ENCODE data around the gene CNTNAP2.

CNTNAP2 gene

DNA sequence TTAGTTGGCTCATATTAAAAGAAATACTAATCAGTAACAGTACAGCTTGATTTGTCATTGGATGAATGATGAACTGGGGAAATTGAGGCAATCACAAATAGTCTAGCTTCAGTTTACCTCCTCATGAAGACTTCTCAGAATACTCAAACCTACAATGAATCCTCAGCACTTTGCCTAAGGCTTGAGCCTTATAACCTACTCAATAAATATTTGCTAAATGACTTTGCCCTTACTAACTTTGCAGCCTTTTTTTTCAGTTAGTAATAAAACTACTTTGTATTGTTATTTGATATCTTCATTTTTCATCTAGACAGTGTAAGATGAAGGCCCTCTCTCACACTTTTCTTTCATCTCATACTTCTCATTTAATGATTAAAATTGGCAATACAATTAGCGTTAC is 1311.5 kb downstream of the CNTNAP2 start:
- DNase-seq, result no peak

DNA sequence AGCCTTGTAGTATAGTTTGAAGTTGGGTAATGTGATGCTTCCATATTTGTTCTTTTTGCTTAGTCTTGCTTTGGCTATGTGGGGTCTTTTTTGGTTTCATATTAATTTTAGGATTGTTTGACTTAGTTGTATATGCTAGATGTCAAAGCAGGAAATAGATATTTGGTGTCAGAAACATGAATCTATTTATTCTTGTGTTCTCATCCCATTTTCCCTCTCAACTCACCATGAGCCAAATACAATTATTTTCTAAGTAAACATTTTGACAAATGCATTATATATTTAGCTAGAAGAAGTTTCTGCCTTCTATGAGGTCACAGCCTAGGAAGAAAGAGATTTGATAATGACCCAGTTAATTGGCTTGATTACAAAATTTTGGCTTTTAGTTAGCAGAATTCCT is 1313.4 kb downstream of the CNTNAP2 start:
- DNase-seq, result no peak

DNA sequence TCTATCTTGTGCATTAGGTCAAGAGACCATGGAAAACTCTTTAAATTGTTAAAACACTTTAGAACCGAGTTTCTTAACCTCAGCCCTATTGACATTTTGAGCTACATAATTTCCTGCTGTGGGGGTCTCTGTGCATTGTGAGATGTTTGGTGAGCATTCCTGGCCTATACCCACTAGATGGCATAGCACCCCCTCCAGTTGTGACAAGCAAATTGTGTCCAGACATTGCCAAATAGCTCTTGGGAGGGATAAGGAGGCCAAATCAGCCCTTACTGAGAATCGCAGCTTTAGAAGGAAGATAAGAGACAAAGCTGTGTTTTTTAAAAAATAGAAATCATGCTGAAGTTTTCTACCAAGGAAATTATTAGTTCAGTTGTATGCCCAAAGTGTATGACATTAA is 1315.5 kb downstream of the CNTNAP2 start:
- DNase-seq, result no peak

DNA sequence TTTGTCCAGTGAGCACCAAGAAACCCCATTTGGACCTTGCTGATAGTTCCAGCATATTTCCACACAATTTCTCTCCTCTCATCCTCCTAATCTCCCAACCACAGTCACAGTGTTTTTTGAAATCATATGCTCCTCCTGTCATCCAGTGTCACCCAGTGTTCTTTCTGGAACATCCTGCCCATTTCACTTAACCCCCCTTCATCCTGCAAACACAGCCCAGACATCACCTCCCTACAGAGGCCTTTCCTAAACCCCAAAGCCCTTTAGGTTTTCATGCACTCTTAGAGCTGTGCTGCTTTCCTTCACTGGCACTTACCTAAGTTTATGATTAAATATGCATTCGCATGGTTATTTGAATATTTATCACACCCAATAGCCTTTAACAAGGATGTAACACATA is 1316.0 kb downstream of the CNTNAP2 start:
- DNase-seq, result no peak

DNA sequence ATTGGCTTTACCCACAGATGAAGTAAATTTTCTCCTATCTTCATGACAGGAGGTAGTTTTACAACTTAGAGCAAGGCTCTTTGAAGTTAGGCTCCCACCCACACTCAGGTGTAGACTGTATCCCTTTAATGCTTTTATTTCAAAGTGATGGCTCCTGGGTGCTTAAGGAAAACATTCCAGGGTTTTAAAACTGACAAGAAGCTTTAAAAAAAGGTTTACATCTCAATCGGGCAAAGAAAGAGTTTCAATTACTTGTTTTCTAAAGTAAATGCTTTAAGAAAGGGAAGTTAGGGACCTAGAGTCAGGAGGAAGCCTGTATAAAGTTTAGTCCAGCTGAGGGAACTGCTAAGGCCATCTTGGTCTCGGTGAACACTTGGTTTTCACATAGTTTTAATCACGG is 1320.1 kb downstream of the CNTNAP2 start:
- DNase-seq, result no peak

DNA sequence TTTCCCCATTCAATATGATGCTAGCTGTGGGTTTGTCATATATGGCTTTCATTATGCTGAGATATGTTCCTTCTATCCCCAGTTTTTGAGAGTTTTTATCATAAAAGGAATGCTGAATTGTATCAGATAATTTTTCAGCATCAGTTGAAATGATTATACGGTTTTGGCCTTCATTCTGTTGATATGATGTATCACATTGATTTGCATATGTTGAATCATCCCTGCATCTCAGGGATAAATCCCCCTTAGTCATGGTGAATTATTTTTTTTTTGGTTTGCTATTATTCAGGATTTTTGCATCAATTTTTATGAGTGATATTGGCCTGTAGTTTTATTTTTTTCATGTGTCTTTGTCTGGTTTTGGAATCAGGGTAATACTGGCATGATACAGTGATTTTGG is 1321.6 kb downstream of the CNTNAP2 start:
- no peak for DNase-seq

DNA sequence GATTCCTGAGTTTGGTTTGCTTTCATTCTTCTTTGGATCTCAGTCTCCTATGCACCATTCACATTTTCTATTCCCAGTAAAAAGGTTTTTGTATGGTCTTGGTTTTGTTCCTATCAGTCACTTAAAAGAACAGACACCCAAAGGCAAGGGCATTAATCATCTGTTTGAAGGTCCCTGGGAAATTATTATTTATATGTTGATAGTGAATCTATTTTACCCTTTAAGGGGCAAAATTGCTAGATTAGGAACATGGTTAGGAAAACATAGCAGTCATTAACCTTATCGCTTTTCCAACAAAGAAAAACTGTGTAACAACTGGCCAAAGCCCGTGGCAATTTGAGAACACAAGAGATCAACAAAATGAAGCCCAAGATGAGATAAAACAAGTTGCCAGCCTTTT is 1327.3 kb downstream of the CNTNAP2 start:
- no peak for DNase-seq

DNA sequence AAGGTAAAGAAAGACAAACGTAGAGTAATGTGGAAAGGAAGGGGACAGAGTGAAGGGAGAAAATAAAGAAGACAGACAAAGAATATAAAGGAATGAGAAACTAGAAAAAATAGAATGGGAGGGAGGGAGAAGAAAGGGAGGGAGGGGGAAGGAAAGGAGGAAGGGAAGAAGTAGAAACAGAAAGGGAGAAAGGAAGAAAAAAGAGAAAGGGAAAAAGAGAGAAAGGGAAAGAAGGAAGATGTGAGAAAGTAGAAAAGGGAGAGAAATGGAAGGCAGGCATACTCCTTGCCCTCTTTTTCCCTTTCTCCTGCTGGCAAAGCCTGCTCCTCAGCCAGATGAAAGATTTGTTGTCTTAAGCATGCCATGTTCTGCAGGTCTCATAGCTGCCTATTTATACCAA is 1336.2 kb downstream of the CNTNAP2 start:
- DNase-seq, result no peak

DNA sequence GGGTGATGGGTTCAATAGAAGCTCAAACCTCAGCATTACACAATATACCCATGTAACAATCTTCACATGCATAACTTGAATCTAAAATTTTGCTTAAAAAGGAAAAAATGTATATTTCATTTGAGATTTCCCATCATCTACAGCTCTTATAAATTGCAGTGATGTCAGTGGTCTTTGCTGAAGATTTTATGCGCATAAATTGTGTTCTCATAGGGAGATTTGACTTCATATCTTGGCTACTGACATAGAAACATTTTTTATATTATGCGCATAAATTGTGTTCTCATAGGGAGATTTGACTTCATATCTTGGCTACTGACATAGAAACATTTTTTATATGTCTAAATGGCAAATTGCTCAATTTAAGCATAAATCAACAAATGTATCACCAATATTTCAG is 1348.6 kb downstream of the CNTNAP2 start:
- no peak for DNase-seq

DNA sequence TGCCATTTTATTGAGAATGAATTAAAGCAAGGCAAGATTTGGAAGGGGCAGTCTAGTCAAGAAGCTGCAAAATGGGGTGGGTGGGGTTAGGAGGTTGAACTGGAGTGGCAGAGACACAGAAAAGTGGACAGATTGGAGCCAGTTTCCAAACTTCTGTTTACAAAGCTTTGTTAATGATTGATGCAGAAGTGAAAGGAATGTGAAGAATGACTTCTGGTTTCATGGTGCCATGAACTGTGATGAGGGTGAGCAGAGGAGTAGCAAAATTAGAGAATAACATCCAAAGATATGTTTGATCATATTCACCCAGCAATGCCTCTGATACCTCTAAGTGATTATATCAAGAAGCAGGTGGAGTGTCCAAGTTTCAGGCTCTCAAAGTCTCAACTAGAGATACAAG is 1356.0 kb downstream of the CNTNAP2 start:
- DNase-seq, result no peak

DNA sequence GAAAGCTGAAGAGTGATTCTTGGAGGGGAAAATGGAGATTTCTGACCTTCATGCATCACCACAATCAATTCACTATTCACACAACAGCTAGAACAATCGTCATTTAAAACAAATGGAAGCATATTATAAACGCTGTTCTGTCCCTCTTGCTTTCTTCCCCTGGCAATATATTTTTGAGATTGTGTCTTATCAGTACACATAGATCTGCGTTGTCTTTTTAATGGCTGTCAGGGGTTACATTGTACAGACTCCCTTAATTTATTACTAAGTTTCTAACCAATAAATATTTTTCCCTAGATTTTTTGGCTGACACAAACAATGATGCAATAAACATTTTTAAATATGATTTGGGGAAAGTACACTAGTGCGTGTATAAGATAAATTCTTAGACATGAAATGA is 1358.3 kb downstream of the CNTNAP2 start:
- no peak for DNase-seq

DNA sequence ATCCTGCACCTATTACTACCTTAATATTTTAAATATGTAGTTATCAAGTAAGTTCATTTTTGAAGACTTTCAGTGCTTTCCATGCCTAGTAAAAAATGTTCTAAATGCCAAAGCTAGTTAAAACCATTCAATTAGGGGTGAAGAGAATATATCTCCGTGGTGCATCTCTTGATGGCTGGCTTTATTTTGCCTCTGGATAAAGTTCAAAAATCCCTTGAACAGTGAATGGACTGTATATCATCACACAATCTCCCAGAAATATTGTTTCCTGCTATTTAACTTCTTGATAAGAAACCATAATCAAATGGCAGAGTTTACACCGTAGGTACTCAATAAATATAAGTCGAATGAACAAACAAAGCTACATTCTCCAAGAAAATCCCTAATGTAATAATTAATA is 1360.9 kb downstream of the CNTNAP2 start:
- DNase-seq, result no peak

DNA sequence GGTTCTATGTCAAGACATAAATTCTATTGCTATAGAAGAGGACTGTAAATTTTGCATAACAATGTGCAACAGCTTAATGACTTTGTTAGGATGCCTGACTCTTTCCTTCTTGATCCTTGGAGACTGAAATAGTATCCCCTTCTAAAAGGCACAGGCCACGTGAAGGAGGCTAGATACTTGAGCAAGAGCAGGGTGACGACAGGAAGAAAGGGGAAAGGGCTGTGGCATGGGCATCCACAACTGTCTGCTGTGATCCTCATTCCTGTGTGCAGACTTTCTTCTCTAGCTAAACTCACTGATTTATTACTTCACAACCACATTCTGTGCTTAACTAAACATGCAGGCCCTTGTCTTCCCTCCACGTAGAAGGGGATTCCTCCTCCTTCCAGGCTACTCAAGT is 1362.2 kb downstream of the CNTNAP2 start:
- no peak for DNase-seq

DNA sequence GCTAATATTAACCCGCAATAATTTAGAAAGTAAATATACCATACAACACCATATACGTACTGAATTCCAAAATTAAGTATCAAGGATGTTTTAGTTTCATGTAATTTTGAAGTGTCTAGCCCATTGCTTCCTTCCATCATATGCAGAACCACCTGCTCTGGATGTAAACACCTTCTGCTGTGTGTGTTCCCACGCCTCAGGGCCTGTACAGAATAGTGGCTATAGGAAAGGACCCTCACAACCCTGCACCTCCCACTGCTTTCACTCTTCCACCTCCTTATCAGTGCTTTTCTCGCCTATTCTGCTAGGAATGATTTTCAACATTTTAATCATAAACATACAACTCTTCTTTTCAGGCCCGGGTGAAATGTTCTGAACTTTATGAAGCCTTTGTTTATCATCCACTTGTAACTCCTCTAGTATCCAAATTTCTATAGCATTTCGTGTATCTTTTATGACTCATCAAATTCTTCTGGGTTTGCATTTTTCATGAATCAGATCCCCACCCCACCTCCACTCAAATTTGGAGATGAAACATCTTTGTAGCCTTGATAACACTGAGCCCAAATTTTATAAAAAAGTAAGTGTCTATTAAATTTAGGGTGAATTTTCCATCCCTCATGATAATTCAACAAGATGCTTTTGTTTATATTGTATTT is 1367.2 kb downstream of the CNTNAP2 start:
- DNase-seq, result no peak

DNA sequence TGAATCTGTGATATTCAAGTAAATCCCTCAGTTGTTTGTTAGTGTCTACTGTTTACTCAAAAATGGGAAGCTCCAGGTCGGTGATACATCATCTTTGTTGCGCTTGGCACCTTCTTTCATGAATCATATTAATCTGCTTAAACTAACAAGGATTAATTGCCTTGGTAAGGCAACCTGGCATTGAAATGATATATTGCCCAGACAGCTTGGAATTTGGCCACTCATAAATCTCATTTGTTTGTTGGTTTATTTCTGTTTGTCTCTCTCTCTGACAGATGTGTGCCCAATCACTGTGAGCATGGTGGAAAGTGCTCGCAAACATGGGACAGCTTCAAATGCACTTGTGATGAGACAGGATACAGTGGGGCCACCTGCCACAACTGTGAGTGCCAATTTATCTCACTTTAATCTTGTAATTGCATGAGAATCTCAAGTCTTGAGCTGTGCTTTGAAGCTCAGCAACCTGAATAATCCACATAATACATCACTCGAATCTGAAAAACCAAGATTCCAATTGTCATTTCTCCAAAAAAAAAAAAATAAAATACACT is 1369.1 kb downstream of the CNTNAP2 start:
- DNase-seq, result no peak

DNA sequence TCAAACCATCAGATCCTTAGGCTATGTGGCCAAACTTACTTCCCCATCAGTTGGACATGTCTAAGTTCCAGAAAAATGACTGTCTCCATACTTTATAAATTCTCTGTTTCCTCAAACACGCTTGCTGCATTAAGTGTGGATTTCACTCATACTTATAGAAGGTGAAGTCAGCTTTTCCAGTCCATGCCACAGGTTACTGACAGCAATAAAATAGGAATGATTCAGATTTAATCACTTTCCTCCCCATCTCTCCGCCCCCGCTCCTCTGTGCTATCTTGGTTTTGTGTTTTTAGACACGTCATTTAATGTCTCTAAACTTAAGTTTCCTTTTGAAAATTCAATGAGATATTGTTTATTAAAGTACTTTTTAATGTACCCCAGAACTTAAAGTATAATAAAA is 1376.0 kb downstream of the CNTNAP2 start:
- no peak for DNase-seq

DNA sequence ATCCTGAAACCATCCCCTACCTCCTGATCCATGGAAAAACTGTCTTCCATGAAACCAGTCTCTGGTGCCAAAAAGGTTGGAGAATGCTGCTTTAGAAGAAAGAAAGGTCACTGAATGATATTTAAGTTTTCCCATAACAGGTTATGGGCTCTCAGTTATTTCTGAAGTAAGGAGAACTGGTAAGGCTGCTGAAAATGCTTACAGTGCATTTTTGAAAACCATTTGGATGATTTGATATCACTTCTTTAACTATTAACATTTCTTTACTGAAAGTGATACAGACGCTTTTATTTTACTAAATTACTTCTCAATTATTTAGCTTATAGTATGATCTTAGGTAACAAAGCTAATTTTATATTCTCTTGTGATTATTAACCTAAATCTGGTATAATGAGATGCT is 1379.6 kb downstream of the CNTNAP2 start:
- no peak for DNase-seq

DNA sequence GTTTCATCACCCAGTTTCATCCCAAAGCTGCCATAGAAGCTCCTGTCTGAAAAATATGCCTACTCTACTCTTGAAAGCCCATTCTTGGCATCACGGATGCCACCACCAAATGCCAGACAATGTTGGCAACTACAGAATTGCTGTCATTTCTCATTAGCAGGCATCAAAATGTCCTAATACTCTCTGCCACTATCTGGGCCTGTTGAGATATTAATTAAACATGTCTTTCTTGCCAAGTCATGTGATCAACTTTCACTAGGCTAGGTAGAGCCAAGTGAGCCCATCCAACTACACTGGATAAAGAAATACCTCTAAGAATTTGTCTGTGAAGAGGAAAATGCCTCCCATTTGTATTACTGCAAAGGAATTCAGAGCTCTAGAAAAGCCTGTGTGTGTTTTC is 1380.6 kb downstream of the CNTNAP2 start:
- DNase-seq, result no peak

DNA sequence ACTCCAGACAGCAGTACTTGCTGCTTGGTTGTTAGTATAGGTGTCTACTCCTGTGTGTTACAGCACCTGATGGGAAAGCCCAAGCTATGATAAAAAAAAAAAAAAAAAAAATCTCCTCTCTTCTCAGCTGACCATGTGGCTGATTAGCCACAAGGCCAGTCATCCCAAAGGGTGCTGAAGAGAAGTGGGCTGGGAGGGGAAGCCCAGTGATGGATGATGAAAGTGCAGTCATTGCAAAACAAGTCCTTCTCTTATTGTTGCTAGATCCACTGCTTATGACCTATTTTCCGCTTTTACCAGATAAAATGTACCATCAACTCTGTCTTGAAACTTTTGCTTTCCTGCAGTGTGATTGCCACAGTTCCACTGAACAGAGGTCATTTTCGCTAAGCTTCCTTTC is 1381.5 kb downstream of the CNTNAP2 start:
- no peak for DNase-seq

DNA sequence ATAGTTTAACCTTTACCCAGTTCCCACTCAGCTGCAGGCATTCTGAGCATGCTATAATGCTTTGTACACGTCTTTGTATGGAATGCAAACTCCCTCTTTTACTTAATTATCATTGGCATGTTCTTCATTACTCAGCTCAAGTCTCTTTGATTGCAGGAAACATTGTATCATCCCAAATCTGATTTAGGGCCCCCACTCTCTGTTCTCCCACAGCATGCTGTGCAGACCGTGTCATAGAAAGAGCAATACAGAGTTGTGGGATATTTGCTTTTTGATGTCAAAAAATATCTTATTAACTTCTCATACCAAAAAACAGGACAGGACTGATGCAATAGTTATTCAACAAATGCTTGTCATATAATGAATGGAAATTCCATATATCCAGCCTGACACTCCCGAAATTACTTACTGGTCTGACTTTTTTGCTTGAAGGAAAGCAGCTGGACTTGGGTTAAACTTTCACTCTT is 1392.5 kb downstream of the CNTNAP2 start:
- DNase-seq, result no peak

DNA sequence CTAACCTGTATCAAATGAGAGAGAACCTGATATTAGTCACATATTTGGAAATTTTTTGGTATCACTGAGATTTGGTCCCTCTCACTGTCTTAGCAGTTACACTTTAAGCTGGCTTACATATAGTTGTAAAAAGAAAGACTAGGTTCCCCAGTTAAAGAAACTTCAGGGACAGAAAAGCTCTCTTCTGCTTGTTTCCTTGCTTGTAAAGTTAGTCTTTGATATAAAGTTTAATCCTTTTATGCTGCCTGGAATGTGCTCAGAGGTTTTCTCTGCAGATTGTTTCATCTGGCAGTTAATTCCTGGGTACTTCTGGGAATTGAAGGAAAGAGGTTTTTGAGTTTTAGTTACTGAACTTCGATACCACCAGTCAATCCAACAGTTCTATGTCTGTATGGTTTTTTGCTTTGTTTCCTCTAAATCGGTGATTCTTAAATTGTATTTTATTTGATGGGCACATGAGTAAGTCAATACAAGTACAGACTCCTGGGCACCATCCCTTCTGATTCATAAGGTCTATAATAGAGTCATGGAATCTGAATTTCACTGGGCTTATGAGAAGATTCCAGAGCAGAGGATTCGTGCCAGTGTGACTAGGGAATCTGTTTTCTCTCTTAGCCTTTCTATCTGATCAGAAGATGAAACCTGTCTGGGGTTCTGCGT is 1393.1 kb downstream of the CNTNAP2 start:
- DNase-seq, result no peak

DNA sequence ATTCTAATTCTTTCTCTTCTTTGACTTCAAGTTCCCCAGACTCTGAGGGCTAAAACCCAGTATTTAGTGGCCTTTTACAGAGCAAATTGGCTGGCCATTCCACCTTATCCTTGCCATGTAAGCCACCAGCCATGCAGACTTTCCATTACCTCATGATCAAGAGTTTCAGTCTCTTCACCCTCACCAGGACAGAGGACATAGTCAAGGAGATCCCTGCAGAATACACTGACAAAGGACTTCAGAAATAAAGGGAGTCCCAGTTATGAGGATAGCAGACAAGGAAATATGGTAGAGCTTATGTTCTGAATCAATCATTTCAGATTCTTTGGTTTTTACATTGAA is 1393.6 kb downstream of the CNTNAP2 start:
- DNase-seq, result no peak

DNA sequence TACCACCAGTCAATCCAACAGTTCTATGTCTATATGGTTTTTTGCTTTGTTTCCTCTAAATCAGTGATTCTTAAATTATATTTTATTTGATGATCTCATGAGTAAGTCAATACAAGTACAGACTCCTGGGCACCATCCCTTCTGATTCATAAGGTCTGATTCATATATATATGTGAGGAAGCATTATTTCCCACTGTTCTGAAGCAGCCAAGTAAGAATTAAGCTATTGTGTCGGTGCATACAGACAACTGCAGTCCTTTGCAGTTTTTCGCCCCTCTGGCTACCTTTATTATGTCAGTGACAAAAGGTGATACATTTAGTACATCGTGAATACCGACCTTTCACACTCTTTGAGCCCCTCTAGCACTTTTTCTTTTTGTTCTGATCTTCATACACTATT is 1394.3 kb downstream of the CNTNAP2 start:
- DNase-seq, result no peak

DNA sequence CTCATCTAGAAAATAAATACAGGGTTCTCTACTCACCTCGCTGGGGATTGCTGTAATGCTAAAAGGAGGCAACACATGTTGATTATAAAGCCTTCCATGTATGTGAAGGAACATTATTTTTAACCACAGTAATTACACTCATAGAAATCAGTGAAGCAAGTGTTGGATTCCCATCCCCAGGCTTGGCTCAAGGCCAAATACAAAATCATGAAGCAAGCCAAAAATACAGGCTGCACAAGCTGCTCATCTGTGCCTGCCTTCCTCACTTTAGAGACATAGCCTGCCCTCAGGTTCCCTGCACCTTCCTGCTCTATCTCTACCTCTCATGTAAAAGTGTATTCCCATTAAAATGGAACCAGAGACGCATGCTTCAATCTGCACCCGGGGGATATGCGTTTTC is 1396.8 kb downstream of the CNTNAP2 start:
- no peak for DNase-seq

DNA sequence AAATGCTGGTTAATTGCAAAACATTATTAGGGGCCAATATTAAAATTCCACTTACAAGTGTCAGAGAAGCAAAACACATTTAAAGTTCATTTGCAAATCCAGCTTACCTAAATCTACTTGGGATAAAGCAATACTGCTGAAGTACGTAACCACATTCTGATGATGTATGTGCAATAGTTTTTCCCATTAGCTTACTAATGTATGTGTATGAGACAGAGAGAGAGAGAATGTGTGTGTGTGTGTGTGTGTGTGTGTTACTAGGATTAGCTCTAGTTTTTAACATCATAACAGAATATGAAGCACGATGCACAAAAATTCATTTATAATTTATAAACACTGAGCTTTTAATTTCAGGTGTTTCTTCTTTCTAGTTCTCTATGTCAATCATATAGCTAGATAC is 1399.8 kb downstream of the CNTNAP2 start:
- no peak for DNase-seq

All from DMS 273 treated with DMSO at 0.1 percent for 48 hours (cell line).